ENCODE results near the gene NTMT2. TPM values are rescaled to one million over a fixed set of nuclear protein-coding genes. Genes with fewer than 3 reads are reported as not detected.

The NTMT2 gene
- total RNA-seq, 2 donors from 2014 or later, result 1.2 TPM; not detected in 1

GRCh38 chr1:170150921-170151320 is 5.2 kb downstream of the NTMT2 start:
- no peak overlapping the region for H3K27ac Mint-ChIP-seq
- H3K27me3 Mint-ChIP-seq (ENCODE audit: insufficient read depth), result no peaks in the 10 kb centered on the region
- no peak for DNase-seq
- no peak overlapping the region for H3K9ac ChIP-seq (ENCODE audit: extremely low read depth, low read length, poor library complexity, severe bottlenecking)
- H3K4me1 Mint-ChIP-seq, result peaks cover 12% of the 10 kb centered on the region
- no peaks in the 10 kb centered on the region for H3K27me3 ChIP-seq (ENCODE audit: control insufficient read depth, insufficient read depth, low read length, poor library complexity, severe bottlenecking)
- no peak for TF ChIP-seq CTCF (conservative IDR thresholded peaks at IDR 0.05)
- no peak overlapping the region for H3K4me3 Mint-ChIP-seq
- H3K4me1 ChIP-seq (ENCODE audit: control insufficient read depth, insufficient read depth, low read length), result peaks cover 6% of the 10 kb centered on the region
- H3K9me3 Mint-ChIP-seq, result peaks cover 15% of the 10 kb centered on the region
- H3K27ac ChIP-seq (ENCODE audit: low read depth, low read length), result no peak overlapping the region
- H3K36me3 Mint-ChIP-seq (ENCODE audit: low read depth), result peaks cover 2% of the 10 kb centered on the region
- WGBS, 2 experiments (ENCODE audit: insufficient coverage in 1 of 2, insufficient read length in 1 of 2), result 78% methylated on average over 1 of the region's 2 CpGs; no CpG with 5 or more reads in 1 of the 2 experiments
- H3K4me3 ChIP-seq (ENCODE audit: low read length), result no peak overlapping the region
- no peaks in the 10 kb centered on the region for H3K36me3 ChIP-seq (ENCODE audit: control insufficient read depth, insufficient read depth, low read length)
- peaks cover 17% of the 10 kb centered on the region for H3K9me3 ChIP-seq (ENCODE audit: control insufficient read depth, low read length)

GRCh38 chr1:170153417-170153816 is 7.7 kb downstream of the NTMT2 start:
- Mint-ChIP-seq H3K27ac (no peak overlapping the region), H3K4me3 (no peak overlapping the region), H3K4me1 (peaks cover 4% of the 10 kb centered on the region), H3K27me3 (ENCODE audit: insufficient read depth) (no peaks in the 10 kb centered on the region), H3K9me3 (peaks cover 15% of the 10 kb centered on the region), H3K36me3 (ENCODE audit: low read depth) (peaks cover 2% of the 10 kb centered on the region)
- no peaks in the 10 kb centered on the region for H3K36me3 ChIP-seq (ENCODE audit: control insufficient read depth, insufficient read depth, low read length)
- H3K4me1 ChIP-seq (ENCODE audit: control insufficient read depth, insufficient read depth, low read length), result no peaks in the 10 kb centered on the region
- H3K9ac ChIP-seq (ENCODE audit: extremely low read depth, low read length, poor library complexity, severe bottlenecking), result no peak overlapping the region
- WGBS, 2 experiments (ENCODE audit: insufficient coverage in 1 of 2, insufficient read length in 1 of 2), result 95 to 100% methylated on average over 1 of the region's 1 CpG
- no peak for DNase-seq
- peaks cover 17% of the 10 kb centered on the region for H3K9me3 ChIP-seq (ENCODE audit: control insufficient read depth, low read length)
- no peak for TF ChIP-seq CTCF (conservative IDR thresholded peaks at IDR 0.05)
- H3K4me3 ChIP-seq (ENCODE audit: low read length), result no peak overlapping the region
- no peak overlapping the region for H3K27ac ChIP-seq (ENCODE audit: low read depth, low read length)
- no peaks in the 10 kb centered on the region for H3K27me3 ChIP-seq (ENCODE audit: control insufficient read depth, insufficient read depth, low read length, poor library complexity, severe bottlenecking)

GRCh38 chr1:170155055-170155454 is 9.3 kb downstream of the NTMT2 start:
- Histone ChIP-seq H3K4me3 (ENCODE audit: low read length) (no peak overlapping the region), H3K9me3 (ENCODE audit: control insufficient read depth, low read length) (peaks cover 17% of the 10 kb centered on the region), H3K27me3 (ENCODE audit: control insufficient read depth, insufficient read depth, low read length, poor library complexity, severe bottlenecking) (no peaks in the 10 kb centered on the region), H3K36me3 (ENCODE audit: control insufficient read depth, insufficient read depth, low read length) (no peaks in the 10 kb centered on the region), H3K4me1 (ENCODE audit: control insufficient read depth, insufficient read depth, low read length) (no peaks in the 10 kb centered on the region), H3K27ac (ENCODE audit: low read depth, low read length) (no peak overlapping the region), H3K9ac (ENCODE audit: extremely low read depth, low read length, poor library complexity, severe bottlenecking) (no peak overlapping the region)
- no peak for DNase-seq
- peaks cover 15% of the 10 kb centered on the region for H3K9me3 Mint-ChIP-seq
- no peaks in the 10 kb centered on the region for H3K27me3 Mint-ChIP-seq (ENCODE audit: insufficient read depth)
- H3K4me1 Mint-ChIP-seq, result peaks cover 4% of the 10 kb centered on the region
- H3K4me3 Mint-ChIP-seq, result no peak overlapping the region
- TF ChIP-seq CTCF (conservative IDR thresholded peaks at IDR 0.05), result no peak
- WGBS, 2 experiments (ENCODE audit: insufficient coverage in 1 of 2, insufficient read length in 1 of 2), result 86 to 97% methylated on average over 1 of the region's 1 CpG
- H3K36me3 Mint-ChIP-seq (ENCODE audit: low read depth), result peaks cover 2% of the 10 kb centered on the region
- H3K27ac Mint-ChIP-seq, result no peak overlapping the region
